AG09319 (cell line): ENCODE data around the gene CHMP4B.

Experiments used
- DNase-seq: peaks from one replicate; pipeline ENCODE4 v3.0.0-alpha.2; 2010; ENCODE audit warnings: low read depth; ENCODE audit errors: extremely low read depth
- CTCF ChIP-seq: IDR thresholded peaks from 2 replicates; pipeline ENCODE4 v1.5.1; 2011; ENCODE audit warnings: low read depth, mild to moderate bottlenecking, inconsistent platforms, low read length, moderate library complexity

Gene CHMP4B

GRCh38 chr20:33893314-33893713 is 82.2 kb downstream of the CHMP4B start:
- DNase-seq: no peak

GRCh38 chr20:33894798-33895197 is 83.7 kb downstream of the CHMP4B start:
- no peak for DNase-seq
- TF ChIP-seq CTCF: no peak

More at GRCh38 chr20:33893314-33893713, 82.2 kb downstream of the CHMP4B start:
- no peak for TF ChIP-seq CTCF

GRCh38 chr20:33896509-33896908 is 85.4 kb downstream of the CHMP4B start:
- no peak for DNase-seq
- no peak for TF ChIP-seq CTCF

- no peak for DNase-seq
- TF ChIP-seq CTCF: no peak; the same call in 1 of the 2 replicates
These were observed 86.3 kb downstream of the CHMP4B start for GRCh38 chr20:33897313-33897912.

GRCh38 chr20:33899106-33899505 is 88.0 kb downstream of the CHMP4B start:
- DNase-seq: no peak
- TF ChIP-seq CTCF: no peak

GRCh38 chr20:33900521-33901131 is 89.5 kb downstream of the CHMP4B start:
- DNase-seq: no peak
- TF ChIP-seq CTCF: no peak

- TF ChIP-seq CTCF: no peak
These were observed 90.0 kb downstream of the CHMP4B start for GRCh38 chr20:33901132-33901523.

More at GRCh38 chr20:33901132-33901523, 90.0 kb downstream of the CHMP4B start:
- DNase-seq: no peak
